K562 (cell line): ENCODE results near the gene PPCDC.

Source experiments
- BHLHE40 ChIP-seq: IDR thresholded peaks from 2 replicates; pipeline ENCODE4 v1.6.1; 2011; ENCODE audit warnings: low read length, improper control_type of control experiment
- CTCF ChIP-seq, 3 experiments: IDR thresholded peaks in 2 of 3; conservative IDR thresholded peaks in 1 of 3; 2 replicates each; pipeline ENCODE4 v1.5.1; 2011 to 2012; ENCODE audit warnings: low read length in 3 of 3, mild to moderate bottlenecking in 3 of 3, control low read depth in 2 of 3, improper control_type of control experiment in 1 of 3, inconsistent platforms in 1 of 3, low read depth in 1 of 3, mixed read lengths in 1 of 3, moderate library complexity in 1 of 3; ENCODE audit not compliant: insufficient read depth in 2 of 3
- MAFG ChIP-seq: fragments of 450-650 bp; conservative IDR thresholded peaks from 2 replicates; pipeline ENCODE4 v1.6.1; 2016; ENCODE audit warnings: missing genetic modification characterization, missing compliant biosample characterization
- NR2C2 ChIP-seq, 2 experiments: fragments of 200-800 bp in 1 of 2; sonication (Bioruptor generic) in 1 of 2; sonication (generic) in 1 of 2; formaldehyde crosslinking in 1 of 2; IDR thresholded peaks; 2 replicates each; pipeline versions ENCODE4 v1.6.1 to v1.8.0; 2016 to 2022; ENCODE audit warnings: mild to moderate bottlenecking in 1 of 2, missing compliant biosample characterization in 1 of 2, missing genetic modification characterization in 1 of 2, missing genetic modification reagents in 1 of 2
- POLR2A ChIP-seq: fragments of 450-650 bp; conservative IDR thresholded peaks from 2 replicates; pipeline ENCODE4 v1.6.1; 2016
- TEAD4 ChIP-seq, 2 experiments: sonication (generic) in 1 of 2; formaldehyde crosslinking in 1 of 2; IDR thresholded peaks; 2 replicates each; pipeline versions ENCODE4 v1.6.1 to v1.8.0; 2012 to 2022; ENCODE audit warnings: borderline replicate concordance in 1 of 2, inconsistent platforms in 1 of 2, low read length in 1 of 2, mild to moderate bottlenecking in 1 of 2, missing genetic modification reagents in 1 of 2
- ZNF277 ChIP-seq: fragments of 250-450 bp; sonication (Bioruptor Pico); IDR thresholded peaks from 2 replicates; pipeline ENCODE4 v1.8.0; 2022; ENCODE audit warnings: inconsistent platforms, mild to moderate bottlenecking, moderate library complexity, borderline replicate concordance

GRCh38 chr15:74994685-74995084, 28.7 kb upstream of the PPCDC start:
- TF ChIP-seq POLR2A (no peak), NR2C2 (CRISPR knock-in tag; IDR thresholded peaks at IDR 0.05) (no peak), NR2C2 (tag; IDR thresholded peaks at IDR 0.05) (no peak), BHLHE40 (no peak), TEAD4 (IDR thresholded peaks at IDR 0.05; ENCODE audit: low read length) (no peak), TEAD4 (CRISPR knock-in tag; IDR thresholded peaks at IDR 0.05; ENCODE audit: borderline replicate concordance) (no peak), MAFG (no peak), CTCF (IDR thresholded peaks at IDR 0.05 in 2 of 3, conservative IDR thresholded peaks at IDR 0.05 in 1 of 3; ENCODE audit: insufficient read depth in 2 of 3, low read depth in 1 of 3, low read length in 3 of 3) (no peak), ZNF277 (CRISPR knock-in tag) (no peak)
